A549 (cell line): Measurements from ENCODE around the gene TNFSF11. TPM values are rescaled to one million over a fixed set of nuclear protein-coding genes. Genes with fewer than 3 reads are reported as not detected.

Source experiments
- ATAC-seq, 2 experiments: fragments of 200-7000 bp in 1 of 2; fragments of >200 bp in 1 of 2; cut with Nextera tagmentation in 1 of 2; cut with Tn5 transposase in 1 of 2; 3 replicates each; pipeline versions ENCODE4 v1.8.0 to v1.9.1; 2018 to 2020; ENCODE audit warnings: mild to moderate bottlenecking in 1 of 2, moderate library complexity in 1 of 2
- CTCF ChIA-PET: fragments of 300-600 bp; sonication (Branson Sonifier 250); formaldehyde crosslinking; extraction: SDS; loops from one replicate; lab custom pipeline; 2021; ENCODE audit warnings: antibody characterized with exemption, inconsistent platforms; lab: Yijun Ruan, JAX
- POLR2A ChIA-PET: fragments of 350-600 bp; formaldehyde crosslinking; extraction: SDS; loops from one replicate; lab custom pipeline; 2021; ENCODE audit warnings: antibody characterized with exemption, inconsistent platforms; lab: Yijun Ruan, JAX
- DNase-seq, 2 experiments: peaks; one replicate each; pipeline versions ENCODE4 v3.0.0 to v3.0.0-alpha.2; 2011 to 2016; ENCODE audit warnings: low read depth in 1 of 2, low spot score in 1 of 2
- FAIRE-seq: peaks from 2 replicates; lab custom pipeline; 2011; peaks lifted over from hg19 to GRCh38; lab: Jason Lieb, UNC
- H3K27ac ChIP-seq, 2 experiments: fragments of >200 bp; sonication (Bioruptor Twin); formaldehyde crosslinking; 3 replicates each; pipeline ENCODE4 v1.5.1; 2016 to 2017
- H3K4me1 ChIP-seq: fragments of >200 bp; sonication (Bioruptor Twin); formaldehyde crosslinking; 3 replicates; pipeline ENCODE4 v1.6.1; 2016
- H3K4me2 ChIP-seq: fragments of >200 bp; sonication (Bioruptor Twin); formaldehyde crosslinking; 3 replicates; pipeline ENCODE4 v1.6.1; 2016
- H3K4me3 ChIP-seq: fragments of >200 bp; sonication (Bioruptor Twin); formaldehyde crosslinking; 3 replicates; pipeline ENCODE4 v1.5.1; 2016
- H3K9me3 ChIP-seq: fragments of >200 bp; sonication (Bioruptor Twin); formaldehyde crosslinking; 3 replicates; pipeline ENCODE4 v1.6.1; 2016
- BHLHE40 ChIP-seq: IDR thresholded peaks from 2 replicates; pipeline ENCODE4 v1.6.1; 2012; ENCODE audit warnings: low read depth, low read length, inconsistent platforms
- CBX2 ChIP-seq: fragments of 200-600 bp; sonication (generic); IDR thresholded peaks from 2 replicates; pipeline ENCODE4 v1.6.1; 2016; ENCODE audit warnings: low read depth, mild to moderate bottlenecking, borderline replicate concordance
- CBX8 ChIP-seq: fragments of 200-600 bp; sonication (generic); IDR thresholded peaks from 2 replicates; pipeline ENCODE4 v1.6.1; 2016
- CHD2 ChIP-seq: fragments of 150-350 bp; IDR thresholded peaks from 2 replicates; pipeline ENCODE4 v1.6.1; 2014; ENCODE audit warnings: low read length; ENCODE audit not compliant: partially characterized antibody
- EHMT2 ChIP-seq: fragments of 200-600 bp; sonication (generic); IDR thresholded peaks from 2 replicates; pipeline ENCODE4 v1.6.1; 2016; ENCODE audit warnings: antibody characterized with exemption, low read depth, mild to moderate bottlenecking, moderate library complexity
- EP300 ChIP-seq, 2 experiments: fragments of >200 bp; sonication (Bioruptor Twin); formaldehyde crosslinking; IDR thresholded peaks; 2 replicates in 1 of 2; 3 replicates in 1 of 2; pipeline ENCODE4 v1.6.1; 2016 to 2017
- ESRRA ChIP-seq: fragments of 150-350 bp; IDR thresholded peaks from 2 replicates; pipeline ENCODE4 v1.6.1; 2014; ENCODE audit warnings: mild to moderate bottlenecking, low read length, borderline replicate concordance
- FOSB ChIP-seq: fragments of 250-450 bp; sonication (Bioruptor Pico); IDR thresholded peaks from 2 replicates; pipeline ENCODE4 v1.5.0; 2020; ENCODE audit warnings: mild to moderate bottlenecking, moderate library complexity
- FOXS1 ChIP-seq: fragments of 250-450 bp; sonication (Bioruptor Pico); IDR thresholded peaks from 2 replicates; pipeline ENCODE4 v1.5.0; 2020; ENCODE audit warnings: mild to moderate bottlenecking, moderate library complexity
- HEYL ChIP-seq: fragments of 250-450 bp; sonication (Bioruptor Pico); IDR thresholded peaks from 2 replicates; pipeline ENCODE4 v1.8.0; 2021; ENCODE audit warnings: mild to moderate bottlenecking, moderate library complexity
- HOXB13 ChIP-seq: fragments of 250-450 bp; sonication (Bioruptor Pico); IDR thresholded peaks from 2 replicates; pipeline ENCODE4 v1.5.0; 2020; ENCODE audit warnings: low read depth, mild to moderate bottlenecking, moderate library complexity
- HOXB5 ChIP-seq: fragments of 250-450 bp; sonication (Bioruptor Pico); IDR thresholded peaks from 2 replicates; pipeline ENCODE4 v1.5.0; 2020; ENCODE audit warnings: mild to moderate bottlenecking, moderate library complexity
- JUN ChIP-seq, 2 experiments: fragments of >200 bp; sonication (Bioruptor Twin); formaldehyde crosslinking; IDR thresholded peaks; 2 replicates in 1 of 2; 3 replicates in 1 of 2; pipeline ENCODE4 v1.6.1; 2016 to 2017
- KDM1A ChIP-seq: fragments of 200-600 bp; sonication (generic); IDR thresholded peaks from 2 replicates; pipeline ENCODE4 v1.6.1; 2016; ENCODE audit warnings: low read depth, mild to moderate bottlenecking
- MYC ChIP-seq: IDR thresholded peaks from 2 replicates; pipeline ENCODE4 v1.6.1; 2012; ENCODE audit warnings: mild to moderate bottlenecking, inconsistent platforms, low read length, improper control_type of control experiment, borderline replicate concordance
- NPAS2 ChIP-seq: fragments of 250-450 bp; sonication (Bioruptor Pico); IDR thresholded peaks from 2 replicates; pipeline ENCODE4 v1.8.0; 2022; ENCODE audit warnings: mild to moderate bottlenecking, moderate library complexity, borderline replicate concordance
- PHF8 ChIP-seq: fragments of 200-600 bp; sonication (generic); IDR thresholded peaks from 2 replicates; pipeline ENCODE4 v1.6.1; 2016; ENCODE audit warnings: low read depth, mild to moderate bottlenecking, antibody characterized with exemption, moderate library complexity, borderline replicate concordance
- RARB ChIP-seq: fragments of 250-450 bp; sonication (Bioruptor Pico); IDR thresholded peaks from 2 replicates; pipeline ENCODE4 v1.8.0; 2021; ENCODE audit warnings: mild to moderate bottlenecking, moderate library complexity
- RNF2 ChIP-seq: fragments of 200-600 bp; sonication (generic); IDR thresholded peaks from 2 replicates; pipeline ENCODE4 v1.6.1; 2016; ENCODE audit warnings: low read depth, mild to moderate bottlenecking, antibody characterized with exemption, moderate library complexity, borderline replicate concordance
- ZC3H11A ChIP-seq: fragments of 450-650 bp; IDR thresholded peaks from 2 replicates; pipeline ENCODE4 v1.6.1; 2014; ENCODE audit warnings: antibody characterized with exemption, mild to moderate bottlenecking
- ZFP36 ChIP-seq: fragments of 450-650 bp; IDR thresholded peaks from 2 replicates; pipeline ENCODE4 v1.6.1; 2014; ENCODE audit warnings: borderline replicate concordance; ENCODE audit not compliant: partially characterized antibody
- ZNF302 ChIP-seq: fragments of 250-450 bp; sonication (Bioruptor Pico); IDR thresholded peaks from 2 replicates; pipeline ENCODE4 v1.9.0; 2021; ENCODE audit warnings: inconsistent platforms, mild to moderate bottlenecking, moderate library complexity
- ZSCAN20 ChIP-seq: fragments of 250-450 bp; sonication (Bioruptor Pico); IDR thresholded peaks from 2 replicates; pipeline ENCODE4 v1.8.0; 2022; ENCODE audit warnings: mild to moderate bottlenecking, moderate library complexity
- WGBS: methylation state at CpG from one replicate; pipeline ENCODE4 v1.1.6; 2017; ENCODE audit errors: missing lambda C conversion rate; 5-methylcytosine and 5-hydroxymethylcytosine counted together
- polyA plus RNA-seq, 4 experiments: library from polyadenylated mRNA; depleted of rRNA in 3 of 4; stranded (reverse); fragments of >200 nt; fragmentation: RNase III in 1 of 4; extraction: RNeasy Plus Mini Kit Qiagen cat#74134 plus additional on column Dnase treatment in 1 of 4; gene quantifications; 2 replicates in 3 of 4; 3 replicates in 1 of 4; pipeline ENCODE4 v1.2.3, GENCODE V29; 2011 to 2017
- TF ChIP-seq, protein P1 (sequence below): IDR thresholded peaks from 2 replicates; pipeline ENCODE4 v1.6.1; 2012
- TF ChIP-seq, protein P2 (sequence below): IDR thresholded peaks from 2 replicates; pipeline ENCODE4 v1.6.1; 2012
- TF ChIP-seq, protein P3 (sequence below): fragments of 450-650 bp; IDR thresholded peaks from 2 replicates; pipeline ENCODE4 v1.6.1; 2014; ENCODE audit warnings: antibody characterized with exemption
- TF ChIP-seq, protein P4 (sequence below): fragments of >200 bp; sonication (Bioruptor Twin); formaldehyde crosslinking; IDR thresholded peaks from 3 replicates; pipeline ENCODE4 v1.5.1; 2016

The TNFSF11 gene
- polyA plus RNA-seq, 2 of the 4 experiments (the other 2 are of a cell fraction): not detected

DNA sequence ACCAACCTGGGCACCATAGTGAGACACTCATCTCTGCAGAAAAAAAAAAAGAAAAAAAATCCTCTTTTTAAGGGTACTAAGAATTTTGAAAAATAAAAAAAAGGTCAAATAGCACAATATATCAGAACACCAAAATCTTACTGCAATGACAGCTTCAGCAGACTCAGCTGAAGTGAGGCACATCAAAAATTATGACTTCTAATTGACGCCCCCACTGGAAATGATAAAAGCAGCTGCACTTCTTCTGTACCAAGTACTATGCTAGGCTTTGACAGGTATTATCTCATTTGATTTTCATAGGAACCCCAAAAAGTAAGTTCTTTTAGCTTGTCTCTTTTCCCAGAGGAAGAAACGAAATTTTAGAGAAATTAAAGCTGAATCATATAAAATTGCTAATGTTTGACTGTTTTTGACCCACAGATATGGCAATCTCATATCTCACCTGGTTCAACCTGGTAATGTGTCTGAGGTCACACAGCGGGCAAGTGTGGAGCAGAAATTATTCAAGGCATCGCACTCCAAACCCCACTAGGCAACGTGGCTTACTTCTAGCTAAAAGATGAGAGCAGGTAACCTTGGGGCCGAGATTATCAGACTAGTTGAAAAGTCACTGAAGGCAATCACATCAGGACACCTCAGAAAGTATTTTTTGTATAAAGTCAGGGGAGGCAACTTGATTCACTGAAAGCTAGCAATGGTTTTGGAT, 78.1 kb downstream of the TNFSF11 start (continued):
- TF ChIP-seq MYC: no peak
- no peak for TF ChIP-seq ZNF302 (CRISPR knock-in tag)

DNA sequence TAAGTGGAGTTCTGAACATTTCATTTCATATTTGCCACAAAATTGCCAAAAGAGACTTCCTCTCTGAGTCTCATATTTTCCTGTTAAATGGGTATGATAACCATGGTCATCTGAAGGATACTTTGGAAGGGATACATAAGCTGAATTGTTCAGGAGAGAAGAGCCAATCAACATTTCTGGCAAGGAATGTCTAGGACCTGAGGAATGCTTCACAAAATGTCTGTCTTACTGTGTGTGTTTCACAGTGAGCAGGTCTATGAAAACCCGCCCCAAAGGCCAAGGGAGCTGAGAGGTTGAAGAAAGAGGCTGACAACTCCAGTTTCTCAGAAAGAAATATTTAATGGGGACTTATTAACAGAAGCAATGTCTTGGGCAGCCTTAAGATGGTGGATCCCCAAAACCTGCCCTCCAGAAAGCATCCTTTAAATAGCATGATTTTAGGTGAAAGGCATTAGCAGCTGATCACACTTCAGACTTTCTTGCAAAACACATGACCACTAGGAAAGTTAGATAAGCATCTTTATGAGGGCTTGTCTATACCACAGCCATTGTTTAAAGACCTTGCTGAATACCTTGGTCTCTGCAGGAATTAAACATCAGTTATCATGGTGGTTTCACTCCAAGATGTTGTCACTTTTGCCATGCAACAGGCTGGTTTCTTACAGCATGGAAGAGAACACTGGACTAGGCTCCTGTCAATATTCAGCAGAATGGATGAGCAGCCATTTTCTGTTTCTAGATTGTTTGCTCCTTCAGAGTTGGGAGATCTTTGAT, 78.9 kb downstream of the TNFSF11 start:
- POLR2A ChIA-PET: no interaction called here
- no peaks in the 10 kb centered on the region for H3K4me1 ChIP-seq
- CTCF ChIA-PET: interaction anchor here (0.5 to 1.2 kb wide), 3 partner anchors 8 to 12 kb away, joined by 3 to 5 read pairs (median 3); no protein-coding TSS in a partner anchor
- DNase-seq (no peak), FAIRE-seq (no peak), ATAC-seq (no peak)
- H3K27ac ChIP-seq: no peak overlapping the region
- 0% methylated on average over 1 of the region's 1 CpG for WGBS
- no peaks in the 10 kb centered on the region for H3K9me3 ChIP-seq
- TF ChIP-seq CHD2 (no peak), CBX2 (no peak), FOXS1 (CRISPR knock-in tag) (no peak), MYC (no peak), EHMT2 (no peak), ZFP36 (no peak), HOXB13 (CRISPR knock-in tag) (no peak), EP300 (IDR thresholded peaks at IDR 0.05) (no peak), KDM1A (no peak), HOXB5 (CRISPR knock-in tag) (no peak), ZSCAN20 (CRISPR knock-in tag) (no peak)
- TF ChIP-seq, protein P1, sequence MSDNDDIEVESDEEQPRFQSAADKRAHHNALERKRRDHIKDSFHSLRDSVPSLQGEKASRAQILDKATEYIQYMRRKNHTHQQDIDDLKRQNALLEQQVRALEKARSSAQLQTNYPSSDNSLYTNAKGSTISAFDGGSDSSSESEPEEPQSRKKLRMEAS: no peak
- TF ChIP-seq, protein P2, sequence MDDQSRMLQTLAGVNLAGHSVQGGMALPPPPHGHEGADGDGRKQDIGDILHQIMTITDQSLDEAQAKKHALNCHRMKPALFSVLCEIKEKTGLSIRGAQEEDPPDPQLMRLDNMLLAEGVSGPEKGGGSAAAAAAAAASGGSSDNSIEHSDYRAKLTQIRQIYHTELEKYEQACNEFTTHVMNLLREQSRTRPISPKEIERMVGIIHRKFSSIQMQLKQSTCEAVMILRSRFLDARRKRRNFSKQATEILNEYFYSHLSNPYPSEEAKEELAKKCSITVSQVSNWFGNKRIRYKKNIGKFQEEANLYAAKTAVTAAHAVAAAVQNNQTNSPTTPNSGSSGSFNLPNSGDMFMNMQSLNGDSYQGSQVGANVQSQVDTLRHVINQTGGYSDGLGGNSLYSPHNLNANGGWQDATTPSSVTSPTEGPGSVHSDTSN: no peak
- TF ChIP-seq, protein P3, sequence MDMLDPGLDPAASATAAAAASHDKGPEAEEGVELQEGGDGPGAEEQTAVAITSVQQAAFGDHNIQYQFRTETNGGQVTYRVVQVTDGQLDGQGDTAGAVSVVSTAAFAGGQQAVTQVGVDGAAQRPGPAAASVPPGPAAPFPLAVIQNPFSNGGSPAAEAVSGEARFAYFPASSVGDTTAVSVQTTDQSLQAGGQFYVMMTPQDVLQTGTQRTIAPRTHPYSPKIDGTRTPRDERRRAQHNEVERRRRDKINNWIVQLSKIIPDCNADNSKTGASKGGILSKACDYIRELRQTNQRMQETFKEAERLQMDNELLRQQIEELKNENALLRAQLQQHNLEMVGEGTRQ: no peak
- no peak overlapping the region for H3K4me3 ChIP-seq
- H3K4me2 ChIP-seq: no peak overlapping the region

DNA sequence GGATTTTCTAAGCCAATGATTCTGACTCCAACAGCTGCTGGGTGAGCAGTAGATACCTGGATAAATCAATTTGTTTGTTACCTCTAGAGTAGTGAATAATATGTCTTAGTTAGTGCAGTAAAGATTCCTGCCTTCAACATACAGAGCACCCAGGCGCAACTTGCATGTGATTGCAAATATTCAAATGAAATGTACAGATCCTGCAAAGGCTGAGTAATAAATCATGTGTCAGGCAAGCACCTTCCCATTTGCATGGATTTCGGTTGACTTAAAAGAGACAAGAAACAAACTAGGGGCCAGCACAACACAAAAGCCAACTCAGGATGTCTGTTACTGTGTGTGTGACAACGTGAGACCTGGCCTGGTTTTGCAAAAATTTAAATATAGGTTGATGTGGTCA, 79.7 kb downstream of the TNFSF11 start:
- ATAC-seq (no peak), FAIRE-seq (no peak), DNase-seq (no peak)
- CTCF ChIA-PET: no interaction called here
- Histone ChIP-seq H3K4me1 (no peaks in the 10 kb centered on the region), H3K4me3 (no peak overlapping the region), H3K27ac (no peak overlapping the region), H3K9me3 (no peaks in the 10 kb centered on the region), H3K4me2 (no peak overlapping the region)
- 26% methylated on average over 3 of the region's 3 CpGs for WGBS
- TF ChIP-seq JUN (IDR thresholded peaks at IDR 0.05) (no peak), MYC (no peak), FOXS1 (CRISPR knock-in tag) (no peak)
- TF ChIP-seq, all 56 proteins: peak for 0
- POLR2A ChIA-PET: no interaction called here

DNA sequence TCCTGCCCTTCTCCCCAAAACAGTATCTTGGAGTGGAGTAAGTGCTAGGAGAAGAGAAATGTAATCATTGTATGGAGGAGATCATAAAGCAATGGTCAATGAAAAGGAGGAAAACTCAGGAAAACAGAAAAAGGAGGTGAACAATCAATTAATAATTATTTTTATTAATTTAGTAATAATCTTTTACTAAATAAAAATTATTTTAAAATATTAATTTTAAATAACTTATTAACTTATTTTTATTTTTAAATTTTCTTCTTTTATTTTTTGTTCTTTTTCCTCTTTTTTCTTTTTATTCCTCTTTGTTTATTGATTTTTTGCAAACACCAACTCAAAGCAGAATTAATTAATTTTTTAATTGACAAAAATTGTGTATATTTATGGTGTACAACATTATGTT, 80.3 kb downstream of the TNFSF11 start:
- FAIRE-seq: no peak

More for the DNA sequence above, 80.3 kb downstream of the TNFSF11 start:
- Histone ChIP-seq H3K9me3 (no peaks in the 10 kb centered on the region), H3K4me1 (no peaks in the 10 kb centered on the region), H3K4me2 (no peak overlapping the region), H3K27ac (no peak overlapping the region), H3K4me3 (no peak overlapping the region)
- POLR2A ChIA-PET: no interaction called here
- no peak for DNase-seq
- CTCF ChIA-PET: no interaction called here
- no peak for TF ChIP-seq ESRRA
- no peak for TF ChIP-seq PHF8
- no peak for TF ChIP-seq RNF2
- no peak for TF ChIP-seq FOXS1 (CRISPR knock-in tag)
- no peak for TF ChIP-seq CBX8
- TF ChIP-seq, protein P4, sequence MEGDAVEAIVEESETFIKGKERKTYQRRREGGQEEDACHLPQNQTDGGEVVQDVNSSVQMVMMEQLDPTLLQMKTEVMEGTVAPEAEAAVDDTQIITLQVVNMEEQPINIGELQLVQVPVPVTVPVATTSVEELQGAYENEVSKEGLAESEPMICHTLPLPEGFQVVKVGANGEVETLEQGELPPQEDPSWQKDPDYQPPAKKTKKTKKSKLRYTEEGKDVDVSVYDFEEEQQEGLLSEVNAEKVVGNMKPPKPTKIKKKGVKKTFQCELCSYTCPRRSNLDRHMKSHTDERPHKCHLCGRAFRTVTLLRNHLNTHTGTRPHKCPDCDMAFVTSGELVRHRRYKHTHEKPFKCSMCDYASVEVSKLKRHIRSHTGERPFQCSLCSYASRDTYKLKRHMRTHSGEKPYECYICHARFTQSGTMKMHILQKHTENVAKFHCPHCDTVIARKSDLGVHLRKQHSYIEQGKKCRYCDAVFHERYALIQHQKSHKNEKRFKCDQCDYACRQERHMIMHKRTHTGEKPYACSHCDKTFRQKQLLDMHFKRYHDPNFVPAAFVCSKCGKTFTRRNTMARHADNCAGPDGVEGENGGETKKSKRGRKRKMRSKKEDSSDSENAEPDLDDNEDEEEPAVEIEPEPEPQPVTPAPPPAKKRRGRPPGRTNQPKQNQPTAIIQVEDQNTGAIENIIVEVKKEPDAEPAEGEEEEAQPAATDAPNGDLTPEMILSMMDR: no peak
- no peak for TF ChIP-seq NPAS2
- no peak for TF ChIP-seq RARB
- no peak for TF ChIP-seq BHLHE40
- no peak for TF ChIP-seq FOSB (CRISPR knock-in tag)
- TF ChIP-seq ZC3H11A: no peak
- TF ChIP-seq HEYL (CRISPR knock-in tag): no peak
- ATAC-seq: no peak
